HCT116 (cell line): ENCODE measurements around the gene AMBRA1. TPM values are rescaled to one million over a fixed set of nuclear protein-coding genes. Genes with fewer than 3 reads are reported as not detected.

Source experiments
- ATAC-seq: fragments of 200-7000 bp; cut with Tn5 transposase; 2 replicates; pipeline ENCODE4 v1.9.1; 2020; ENCODE audit warnings: mild to moderate bottlenecking, moderate library complexity
- BruUV-seq: library from RNA; stranded (reverse); fragments of 400-500 nt; replicated peaks from 2 replicates; lab custom pipeline; 2021; lab: Mats Ljungman, UMichigan
- CTCF ChIA-PET: fragments of 300-600 bp; sonication (Branson Sonifier 250); formaldehyde crosslinking; loops from one replicate; lab custom pipeline; 2021; ENCODE audit warnings: antibody characterized with exemption; lab: Charles Lee
- POLR2A ChIA-PET: fragments of 300-600, 350-600 bp; sonication (Branson Sonifier 250); formaldehyde crosslinking; loops from one replicate; lab custom pipeline; 2021; ENCODE audit warnings: antibody characterized with exemption; lab: Charles Lee
- RAD21 ChIA-PET, 2 experiments: fragments of 300-600 bp; sonication (Branson Sonifier 250); formaldehyde crosslinking; loops; one replicate each; lab custom pipeline; 2023; ENCODE audit warnings: low total read pairs in 2 of 2; ENCODE audit not compliant: uncharacterized antibody in 2 of 2, unreplicated experiment in 2 of 2, low non-redundant PET in 1 of 2; lab: Charles Lee
- DNase-seq: peaks from one replicate; pipeline ENCODE4 v3.0.0-alpha.2; 2010; ENCODE audit warnings: low read depth, low spot score
- H2AFZ ChIP-seq: fragments of 200-600 bp; shearing (Covaris generic), sonication (generic); 2 replicates; pipeline ENCODE4 v1.6.1; 2017; ENCODE audit warnings: low read depth, mixed run types, mixed read lengths, antibody characterized with exemption, low read length; ENCODE audit not compliant: poor library complexity, severe bottlenecking
- H3K27ac ChIP-seq: 2 replicates; pipeline ENCODE4 v1.5.1; 2012; ENCODE audit warnings: low read depth, low read length
- H3K27me3 ChIP-seq: fragments of 200-600 bp; sonication (generic); 2 replicates; pipeline ENCODE4 v1.6.1; 2016; ENCODE audit warnings: mixed run types, low read length, mixed read lengths; ENCODE audit not compliant: insufficient read depth
- H3K36me3 ChIP-seq, 2 experiments: fragments of 200-500 bp in 1 of 2; fragments of 200-600 bp in 1 of 2; sonication (Bioruptor generic) in 1 of 2; sonication (generic) in 1 of 2; 2 replicates each; pipeline versions ENCODE4 v1.5.1 to v1.6.1; 2014 to 2016; ENCODE audit warnings: low read length in 2 of 2, inconsistent platforms in 1 of 2, mixed read lengths in 1 of 2, mixed run types in 1 of 2; ENCODE audit not compliant: insufficient read depth in 2 of 2, control insufficient read depth in 1 of 2
- H3K4me1 ChIP-seq, 2 experiments: fragments of 200-600 bp in 1 of 2; sonication (generic) in 1 of 2; 2 replicates each; pipeline versions ENCODE4 v1.5.1 to v1.6.1; 2012 to 2017; ENCODE audit warnings: low read length in 2 of 2, inconsistent platforms in 1 of 2, mild to moderate bottlenecking in 1 of 2, mixed read lengths in 1 of 2, mixed run types in 1 of 2, moderate library complexity in 1 of 2; ENCODE audit not compliant: insufficient read depth in 2 of 2, control insufficient read depth in 1 of 2
- H3K4me2 ChIP-seq: fragments of 200-600 bp; sonication (generic); 2 replicates; pipeline ENCODE4 v1.6.1; 2017; ENCODE audit warnings: mixed run types, low read length, mixed read lengths
- H3K4me3 ChIP-seq, 2 experiments: fragments of 200-600 bp in 1 of 2; sonication (generic) in 1 of 2; replicated peaks in 1 of 2; 2 replicates each; pipeline ENCODE4 v1.5.1; 2011 to 2016; ENCODE audit warnings: low read length in 2 of 2, control low read depth in 1 of 2, low read depth in 1 of 2, mild to moderate bottlenecking in 1 of 2, mixed read lengths in 1 of 2, mixed run types in 1 of 2
- H3K79me2 ChIP-seq: fragments of 200-600 bp; sonication (generic); 2 replicates; pipeline ENCODE4 v1.6.1; 2017; ENCODE audit warnings: mild to moderate bottlenecking, mixed run types, low read length, moderate library complexity, mixed read lengths; ENCODE audit not compliant: insufficient read depth
- H3K9ac ChIP-seq: fragments of 200-600 bp; sonication (generic); 2 replicates; pipeline ENCODE4 v1.6.1; 2016; ENCODE audit warnings: low read length, mixed read lengths
- H3K9me2 ChIP-seq: fragments of 200-600 bp; sonication (generic), shearing (Covaris generic); 2 replicates; pipeline ENCODE4 v1.6.1; 2017; ENCODE audit warnings: mixed run types, mild to moderate bottlenecking, moderate library complexity; ENCODE audit not compliant: insufficient read depth
- H3K9me3 ChIP-seq, 2 experiments: fragments of 200-500 bp in 1 of 2; fragments of 200-600 bp in 1 of 2; sonication (Bioruptor generic) in 1 of 2; sonication (generic) in 1 of 2; 2 replicates each; pipeline ENCODE4 v1.6.1; 2014 to 2017; ENCODE audit warnings: low read length in 2 of 2, mixed read lengths in 2 of 2, inconsistent platforms in 1 of 2, low read depth in 1 of 2, mild to moderate bottlenecking in 1 of 2, mixed run types in 1 of 2, moderate library complexity in 1 of 2; ENCODE audit not compliant: control insufficient read depth in 1 of 2, insufficient read depth in 1 of 2
- H4K20me1 ChIP-seq: fragments of 200-600 bp; sonication (generic), shearing (Covaris generic); 2 replicates; pipeline ENCODE4 v1.6.1; 2017; ENCODE audit warnings: mixed run types, mild to moderate bottlenecking, moderate library complexity; ENCODE audit not compliant: insufficient read depth
- CBX3 ChIP-seq: IDR thresholded peaks from 2 replicates; pipeline ENCODE4 v1.6.1; 2012; ENCODE audit warnings: low read depth
- EGR1 ChIP-seq: IDR thresholded peaks from 2 replicates; pipeline ENCODE4 v1.6.1; 2012; ENCODE audit warnings: low read depth
- EZH2phosphoT487 ChIP-seq: fragments of 200-600 bp; IDR thresholded peaks from 2 replicates; pipeline ENCODE4 v1.6.1; 2018; ENCODE audit warnings: antibody characterized with exemption, borderline replicate concordance
- FOSL1 ChIP-seq: IDR thresholded peaks from 2 replicates; pipeline ENCODE4 v1.6.1; 2012; ENCODE audit warnings: low read depth
- JUND ChIP-seq: IDR thresholded peaks from 2 replicates; pipeline ENCODE4 v1.6.1; 2012
- MAX ChIP-seq: IDR thresholded peaks from 2 replicates; pipeline ENCODE4 v1.6.1; 2012
- POLR2A ChIP-seq: IDR thresholded peaks from 2 replicates; pipeline ENCODE4 v1.7.0; 2011; ENCODE audit warnings: borderline replicate concordance; ENCODE audit not compliant: insufficient read depth, insufficient read length; ENCODE audit errors: extremely low read depth
- POLR2AphosphoS5 ChIP-seq: IDR thresholded peaks from 2 replicates; pipeline ENCODE4 v1.6.1; 2011; ENCODE audit warnings: mild to moderate bottlenecking, low read depth, low read length, moderate library complexity
- SP1 ChIP-seq: IDR thresholded peaks from 2 replicates; pipeline ENCODE4 v1.6.1; 2012; ENCODE audit warnings: low read depth
- SRF ChIP-seq: IDR thresholded peaks from 2 replicates; pipeline ENCODE4 v1.6.1; 2012; ENCODE audit warnings: low read depth
- TCF7L2 ChIP-seq: IDR thresholded peaks from 2 replicates; pipeline ENCODE4 v1.7.0; 2011; ENCODE audit warnings: borderline replicate concordance, inconsistent platforms; ENCODE audit not compliant: insufficient read depth, insufficient read length; ENCODE audit errors: extremely low read depth
- YY1 ChIP-seq: IDR thresholded peaks from 2 replicates; pipeline ENCODE4 v1.6.1; 2011; ENCODE audit warnings: low read length, low read depth, moderate library complexity, mild to moderate bottlenecking; ENCODE audit not compliant: insufficient replicate concordance; ENCODE audit errors: extremely low read depth
- ZBTB33 ChIP-seq: IDR thresholded peaks from 2 replicates; pipeline ENCODE4 v1.6.1; 2011; ENCODE audit warnings: mild to moderate bottlenecking, low read length, moderate library complexity; ENCODE audit not compliant: insufficient replicate concordance; ENCODE audit errors: extremely low read depth
- ZFX ChIP-seq: fragments of 450-650 bp; IDR thresholded peaks from 2 replicates; pipeline ENCODE4 v1.6.1; 2017
- ZNF274 ChIP-seq: fragments of 200-500 bp; sonication (Bioruptor generic); IDR thresholded peaks from 2 replicates; pipeline ENCODE4 v1.6.1; 2014; ENCODE audit warnings: mild to moderate bottlenecking, low read depth, low read length, inconsistent platforms
- intact Hi-C: fragments of 100-400 bp; cut with micrococcal nuclease; formaldehyde crosslinking; loops from 2 replicates; pipeline ENCODE4 v1.10.0; 2022
- total RNA-seq: library from RNA; stranded (reverse); gene quantifications from one replicate; pipeline ENCODE4 v1.2.1, GENCODE V29; 2021; ENCODE audit not compliant: unreplicated experiment
- TF ChIP-seq, protein P1 (sequence below): IDR thresholded peaks from 2 replicates; pipeline ENCODE4 v1.6.1; 2012; ENCODE audit warnings: low read depth
- TF ChIP-seq, protein P2 (sequence below), 3 experiments: fragments of 200-600 bp in 1 of 3; sonication (generic) in 1 of 3; IDR thresholded peaks in 2 of 3; conservative IDR thresholded peaks in 1 of 3; 2 replicates each; pipeline ENCODE4 v1.5.1; 2012 to 2017; ENCODE audit warnings: low read depth in 2 of 3, low read length in 2 of 3, antibody characterized with exemption in 1 of 3, borderline replicate concordance in 1 of 3, control low read depth in 1 of 3, mild to moderate bottlenecking in 1 of 3, mixed read lengths in 1 of 3, mixed run types in 1 of 3, moderate library complexity in 1 of 3; ENCODE audit not compliant: insufficient read depth in 1 of 3

The AMBRA1 gene
- total RNA-seq, 1 experiment from 2014 or later, result 22.7 TPM

- peak; percentile 75 for ATAC-seq
- H3K36me3 ChIP-seq, result no peaks in the 10 kb centered on the region
- H3K4me1 ChIP-seq, result peaks cover 55 to 65% of the 10 kb centered on the region in 2 experiments
- intact Hi-C loops, result loop anchor here (1.0 kb wide), 1 partner anchor 63 kb away; the partner anchor contains the start of genes ATG13 and HARBI1
- no TSS peak for BruUV-seq
- H3K27me3 ChIP-seq, result no peaks in the 10 kb centered on the region
- peak overlapping the region; percentile 76 for H3K27ac ChIP-seq
- peak; percentile 80 for DNase-seq
- H2AFZ ChIP-seq, result no peak overlapping the region
- no peaks in the 10 kb centered on the region for H4K20me1 ChIP-seq
- H3K9me2 ChIP-seq, result peaks cover 2% of the 10 kb centered on the region; the same call in 1 of the 2 replicates
- H3K4me3 ChIP-seq, result peak overlapping the region; percentile 1 to 32; a peak in 3 of 4 replicates
- H3K79me2 ChIP-seq, result peaks cover 77% of the 10 kb centered on the region
- CTCF ChIA-PET, result interaction anchor here (1.0 to 1.6 kb wide), 3 partner anchors 12 to 191 kb away, joined by 3 to 6 read pairs (median 3); no protein-coding TSS in a partner anchor
- POLR2A ChIA-PET, result no interaction called here
- H3K4me2 ChIP-seq, result peak overlapping the region; percentile 77
- H3K9me3 ChIP-seq, result no peaks in the 10 kb centered on the region
- RAD21 ChIA-PET, result no interaction called here
- peak overlapping the region; percentile 45 for H3K9ac ChIP-seq
- TF ChIP-seq SP1 (peak; percentile 85), POLR2AphosphoS5 (peak; percentile 52; the same call in 1 of the 2 replicates), CBX3 (peak; percentile 82; the same call in 1 of the 2 replicates), ZNF274 (no peak), YY1 (peak; percentile 8), ZBTB33 (no peak), TCF7L2 (peak; percentile 20), ZFX (no peak), POLR2A (no peak), MAX (no peak; the same call in 1 of the 2 replicates), EGR1 (0 out of 2 replicates have a peak, but pooled peaks have one; percentile 13), JUND (peak; percentile 89), FOSL1 (peak; percentile 94), EZH2phosphoT487 (no peak), SRF (peak; percentile 60; the same call in 1 of the 2 replicates)
- TF ChIP-seq, protein P1, sequence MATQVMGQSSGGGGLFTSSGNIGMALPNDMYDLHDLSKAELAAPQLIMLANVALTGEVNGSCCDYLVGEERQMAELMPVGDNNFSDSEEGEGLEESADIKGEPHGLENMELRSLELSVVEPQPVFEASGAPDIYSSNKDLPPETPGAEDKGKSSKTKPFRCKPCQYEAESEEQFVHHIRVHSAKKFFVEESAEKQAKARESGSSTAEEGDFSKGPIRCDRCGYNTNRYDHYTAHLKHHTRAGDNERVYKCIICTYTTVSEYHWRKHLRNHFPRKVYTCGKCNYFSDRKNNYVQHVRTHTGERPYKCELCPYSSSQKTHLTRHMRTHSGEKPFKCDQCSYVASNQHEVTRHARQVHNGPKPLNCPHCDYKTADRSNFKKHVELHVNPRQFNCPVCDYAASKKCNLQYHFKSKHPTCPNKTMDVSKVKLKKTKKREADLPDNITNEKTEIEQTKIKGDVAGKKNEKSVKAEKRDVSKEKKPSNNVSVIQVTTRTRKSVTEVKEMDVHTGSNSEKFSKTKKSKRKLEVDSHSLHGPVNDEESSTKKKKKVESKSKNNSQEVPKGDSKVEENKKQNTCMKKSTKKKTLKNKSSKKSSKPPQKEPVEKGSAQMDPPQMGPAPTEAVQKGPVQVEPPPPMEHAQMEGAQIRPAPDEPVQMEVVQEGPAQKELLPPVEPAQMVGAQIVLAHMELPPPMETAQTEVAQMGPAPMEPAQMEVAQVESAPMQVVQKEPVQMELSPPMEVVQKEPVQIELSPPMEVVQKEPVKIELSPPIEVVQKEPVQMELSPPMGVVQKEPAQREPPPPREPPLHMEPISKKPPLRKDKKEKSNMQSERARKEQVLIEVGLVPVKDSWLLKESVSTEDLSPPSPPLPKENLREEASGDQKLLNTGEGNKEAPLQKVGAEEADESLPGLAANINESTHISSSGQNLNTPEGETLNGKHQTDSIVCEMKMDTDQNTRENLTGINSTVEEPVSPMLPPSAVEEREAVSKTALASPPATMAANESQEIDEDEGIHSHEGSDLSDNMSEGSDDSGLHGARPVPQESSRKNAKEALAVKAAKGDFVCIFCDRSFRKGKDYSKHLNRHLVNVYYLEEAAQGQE, result no peak
- TF ChIP-seq, protein P2, sequence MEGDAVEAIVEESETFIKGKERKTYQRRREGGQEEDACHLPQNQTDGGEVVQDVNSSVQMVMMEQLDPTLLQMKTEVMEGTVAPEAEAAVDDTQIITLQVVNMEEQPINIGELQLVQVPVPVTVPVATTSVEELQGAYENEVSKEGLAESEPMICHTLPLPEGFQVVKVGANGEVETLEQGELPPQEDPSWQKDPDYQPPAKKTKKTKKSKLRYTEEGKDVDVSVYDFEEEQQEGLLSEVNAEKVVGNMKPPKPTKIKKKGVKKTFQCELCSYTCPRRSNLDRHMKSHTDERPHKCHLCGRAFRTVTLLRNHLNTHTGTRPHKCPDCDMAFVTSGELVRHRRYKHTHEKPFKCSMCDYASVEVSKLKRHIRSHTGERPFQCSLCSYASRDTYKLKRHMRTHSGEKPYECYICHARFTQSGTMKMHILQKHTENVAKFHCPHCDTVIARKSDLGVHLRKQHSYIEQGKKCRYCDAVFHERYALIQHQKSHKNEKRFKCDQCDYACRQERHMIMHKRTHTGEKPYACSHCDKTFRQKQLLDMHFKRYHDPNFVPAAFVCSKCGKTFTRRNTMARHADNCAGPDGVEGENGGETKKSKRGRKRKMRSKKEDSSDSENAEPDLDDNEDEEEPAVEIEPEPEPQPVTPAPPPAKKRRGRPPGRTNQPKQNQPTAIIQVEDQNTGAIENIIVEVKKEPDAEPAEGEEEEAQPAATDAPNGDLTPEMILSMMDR (IDR thresholded peaks at IDR 0.05 in 2 of 3, conservative IDR thresholded peaks at IDR 0.05 in 1 of 3; ENCODE audit: borderline replicate concordance in 1 of 3, insufficient read depth in 1 of 3, low read depth in 2 of 3, low read length in 2 of 3), result no peak
These were observed 39.3 kb downstream of the AMBRA1 start for GRCh38 chr11:46554213-46555147.
